Subcutaneous adipose tissue (tissue), 4 donors: ENCODE data around the gene LRRN1. TPM values are rescaled to one million over a fixed set of nuclear protein-coding genes. Genes with fewer than 3 reads are reported as not detected.

Experiments used
- total RNA-seq, 4 donors: library from RNA; depleted of rRNA; stranded (reverse); fragments of >200 nt; gene quantifications; one replicate each; pipeline ENCODE4 v1.1.0, GENCODE V29; 2016
- TF ChIP-seq, protein P1 (sequence below): fragments of 450-650 bp; IDR thresholded peaks from one replicate; pipeline ENCODE4 v1.5.1; 2016; ENCODE audit warnings: low read depth, mild to moderate bottlenecking, control low read depth, antibody characterized with exemption, moderate library complexity

LRRN1 gene
- total RNA-seq, 4 donors from 2014 or later = 0.33 TPM; not detected in 3

- TF ChIP-seq, protein P1, sequence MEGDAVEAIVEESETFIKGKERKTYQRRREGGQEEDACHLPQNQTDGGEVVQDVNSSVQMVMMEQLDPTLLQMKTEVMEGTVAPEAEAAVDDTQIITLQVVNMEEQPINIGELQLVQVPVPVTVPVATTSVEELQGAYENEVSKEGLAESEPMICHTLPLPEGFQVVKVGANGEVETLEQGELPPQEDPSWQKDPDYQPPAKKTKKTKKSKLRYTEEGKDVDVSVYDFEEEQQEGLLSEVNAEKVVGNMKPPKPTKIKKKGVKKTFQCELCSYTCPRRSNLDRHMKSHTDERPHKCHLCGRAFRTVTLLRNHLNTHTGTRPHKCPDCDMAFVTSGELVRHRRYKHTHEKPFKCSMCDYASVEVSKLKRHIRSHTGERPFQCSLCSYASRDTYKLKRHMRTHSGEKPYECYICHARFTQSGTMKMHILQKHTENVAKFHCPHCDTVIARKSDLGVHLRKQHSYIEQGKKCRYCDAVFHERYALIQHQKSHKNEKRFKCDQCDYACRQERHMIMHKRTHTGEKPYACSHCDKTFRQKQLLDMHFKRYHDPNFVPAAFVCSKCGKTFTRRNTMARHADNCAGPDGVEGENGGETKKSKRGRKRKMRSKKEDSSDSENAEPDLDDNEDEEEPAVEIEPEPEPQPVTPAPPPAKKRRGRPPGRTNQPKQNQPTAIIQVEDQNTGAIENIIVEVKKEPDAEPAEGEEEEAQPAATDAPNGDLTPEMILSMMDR = no peak
Observed at GRCh38 chr3:3772920-3773319, 26.3 kb upstream of the LRRN1 start.

GRCh38 chr3:3776607-3777006, 22.6 kb upstream of the LRRN1 start:
- TF ChIP-seq, protein P1 = no peak

GRCh38 chr3:3778216-3778615, 21.0 kb upstream of the LRRN1 start:
- TF ChIP-seq, protein P1 = no peak

- TF ChIP-seq, protein P1 = no peak
Observed at GRCh38 chr3:3778641-3779270, 20.5 kb upstream of the LRRN1 start.

GRCh38 chr3:3782457-3782856, 16.8 kb upstream of the LRRN1 start:
- TF ChIP-seq, protein P1 = no peak

DNA sequence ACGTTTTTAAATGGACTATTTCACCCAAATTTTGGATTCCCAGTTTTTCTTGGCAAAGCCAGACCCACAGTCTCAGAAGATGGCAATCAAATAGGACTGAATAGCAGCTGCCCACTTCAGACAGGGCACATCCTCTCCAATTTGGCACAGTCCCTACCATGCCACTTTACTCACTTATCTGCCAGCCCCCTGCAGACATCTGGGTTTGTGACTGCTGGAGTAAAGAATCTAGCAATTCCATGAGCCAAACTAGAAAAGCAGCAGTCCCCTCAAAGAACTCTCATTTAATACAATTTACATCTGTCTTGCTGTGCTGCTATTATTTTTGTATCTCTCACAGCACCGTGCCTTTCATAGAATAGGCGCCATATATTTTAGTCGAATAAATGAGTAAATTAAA, 16.0 kb upstream of the LRRN1 start:
- TF ChIP-seq, protein P1 = no peak

- TF ChIP-seq, protein P1 = no peak
Observed at GRCh38 chr3:3783696-3784095, 15.5 kb upstream of the LRRN1 start.
